ENCODE measurements around the gene RTN3. TPM values are rescaled to one million over a fixed set of nuclear protein-coding genes. Genes with fewer than 3 reads are reported as not detected.

RTN3 gene
- total RNA-seq, 4 donors from 2014 or later: 161 to 221 (median 193) TPM

- peak in 1 of 2 donors; percentile 81 for DNase-seq (ENCODE audit: low spot score in 2 of 2)
- 17% methylated on average over 8 of the region's 8 CpGs for WGBS
- Histone ChIP-seq H3K9me3 (no peaks in the 10 kb centered on the region), H3K36me3 (no peaks in the 10 kb centered on the region), H3K4me3 (no peak overlapping the region), H3K27me3 (no peaks in the 10 kb centered on the region), H3K27ac (no peak overlapping the region), H3K4me1 (peaks cover 7% of the 10 kb centered on the region)
- TF ChIP-seq POLR2A (IDR thresholded peaks at IDR 0.05): no peak
- TF ChIP-seq CTCF (IDR thresholded peaks at IDR 0.05): peak; percentile 79 to 93
- TF ChIP-seq EP300 (IDR thresholded peaks at IDR 0.05): no peak
Measured at GRCh38 chr11:63738720-63739360, 57.5 kb downstream of the RTN3 start.

GRCh38 chr11:63745304-63746170, 64.2 kb downstream of the RTN3 start:
- Histone ChIP-seq H3K9me3 (no peaks in the 10 kb centered on the region), H3K4me3 (no peak overlapping the region), H3K36me3 (peaks cover 11% of the 10 kb centered on the region), H3K4me1 (peaks cover 4% of the 10 kb centered on the region), H3K27me3 (no peaks in the 10 kb centered on the region), H3K27ac (no peak overlapping the region)
- 77% methylated on average over 13 of the region's 13 CpGs for WGBS
- no peak for DNase-seq (ENCODE audit: low spot score in 2 of 2)
- TF ChIP-seq POLR2A (IDR thresholded peaks at IDR 0.05) (no peak), CTCF (IDR thresholded peaks at IDR 0.05) (no peak), EP300 (IDR thresholded peaks at IDR 0.05) (no peak), POLR2AphosphoS5 (IDR thresholded peaks at IDR 0.05) (no peak)

GRCh38 chr11:63747011-63747410, 65.7 kb downstream of the RTN3 start:
- no peak for DNase-seq (ENCODE audit: low spot score in 2 of 2)
- TF ChIP-seq EP300 (IDR thresholded peaks at IDR 0.05) (no peak), CTCF (IDR thresholded peaks at IDR 0.05) (no peak), POLR2AphosphoS5 (IDR thresholded peaks at IDR 0.05) (no peak), POLR2A (IDR thresholded peaks at IDR 0.05) (no peak)
- Histone ChIP-seq H3K4me3 (no peak overlapping the region), H3K27ac (no peak overlapping the region), H3K36me3 (peaks cover 25% of the 10 kb centered on the region), H3K9me3 (no peaks in the 10 kb centered on the region), H3K27me3 (no peaks in the 10 kb centered on the region), H3K4me1 (peaks cover 4% of the 10 kb centered on the region)
- WGBS: 54% methylated on average over 3 of the region's 3 CpGs

GRCh38 chr11:63749624-63750023, 68.3 kb downstream of the RTN3 start:
- Histone ChIP-seq H3K4me3 (no peak overlapping the region), H3K36me3 (peaks cover 41% of the 10 kb centered on the region), H3K9me3 (no peaks in the 10 kb centered on the region), H3K27ac (no peak overlapping the region), H3K27me3 (no peaks in the 10 kb centered on the region), H3K4me1 (peaks cover 4% of the 10 kb centered on the region)
- 79% methylated on average over 4 of the region's 4 CpGs for WGBS
- DNase-seq (ENCODE audit: low spot score in 2 of 2): no peak
- no peak for TF ChIP-seq POLR2AphosphoS5 (IDR thresholded peaks at IDR 0.05)
- no peak for TF ChIP-seq EP300 (IDR thresholded peaks at IDR 0.05)
- TF ChIP-seq POLR2A (IDR thresholded peaks at IDR 0.05): no peak
- no peak for TF ChIP-seq CTCF (IDR thresholded peaks at IDR 0.05)
